Measurements from ENCODE around the gene UTP14C.
"Not testable (repeated sequence)": the region's sequence is repeated elsewhere in the genome, so short reads cannot be mapped to it uniquely, and the experiment has no call there.

Gene UTP14C

GRCh38 chr13:52043675-52044074, 19.2 kb downstream of the UTP14C start:
- DNase-seq (ENCODE audit: low read depth): no peak

GRCh38 chr13:52047463-52047862, 23.0 kb downstream of the UTP14C start:
- no peak for DNase-seq (ENCODE audit: low read depth)

- DNase-seq (ENCODE audit: low read depth): no peak
Observed at GRCh38 chr13:52048516-52048915, 24.0 kb downstream of the UTP14C start.

- no peak for DNase-seq (ENCODE audit: low read depth)
Observed at GRCh38 chr13:52051400-52051799, 26.9 kb downstream of the UTP14C start.

- DNase-seq (ENCODE audit: low read depth): no peak
Observed at GRCh38 chr13:52053460-52053859, 29.0 kb downstream of the UTP14C start.

- not testable (repeated sequence) for DNase-seq (ENCODE audit: low read depth)
Observed at GRCh38 chr13:52061064-52061463, 36.6 kb downstream of the UTP14C start.

GRCh38 chr13:52061587-52061986, 37.1 kb downstream of the UTP14C start:
- DNase-seq (ENCODE audit: low read depth): no peak

GRCh38 chr13:52067237-52067636, 42.7 kb downstream of the UTP14C start:
- DNase-seq (ENCODE audit: low read depth): no peak

GRCh38 chr13:52070929-52071523, 46.5 kb downstream of the UTP14C start:
- DNase-seq (ENCODE audit: low read depth): no peak

Data from activated T-cell treated with anti-CD3 and anti-CD28 coated beads for 24 hours (primary cell).